Glutamatergic neuron (in vitro differentiated cells): ENCODE measurements around the gene MBD2. TPM values are rescaled to one million over a fixed set of nuclear protein-coding genes. Genes with fewer than 3 reads are reported as not detected.

Experiments
- DNase-seq: peaks from one replicate; pipeline ENCODE4 v3.0.0; 2022
- H3K27ac Mint-ChIP-seq: one replicate; pipeline ENCODE4 v1.8.0; 2020; ENCODE audit warnings: mild to moderate bottlenecking, mixed read lengths, inconsistent platforms; ENCODE audit not compliant: unreplicated experiment
- H3K27me3 Mint-ChIP-seq: one replicate; pipeline ENCODE4 v1.8.0; 2020; ENCODE audit warnings: mild to moderate bottlenecking, moderate library complexity, mixed read lengths, inconsistent platforms; ENCODE audit not compliant: unreplicated experiment
- H3K36me3 Mint-ChIP-seq: one replicate; pipeline ENCODE4 v1.8.0; 2020; ENCODE audit warnings: mild to moderate bottlenecking, mixed read lengths, inconsistent platforms; ENCODE audit not compliant: unreplicated experiment
- H3K4me1 Mint-ChIP-seq: one replicate; pipeline ENCODE4 v1.8.0; 2020; ENCODE audit warnings: mild to moderate bottlenecking, low read depth, mixed read lengths, inconsistent platforms; ENCODE audit not compliant: unreplicated experiment
- H3K4me3 Mint-ChIP-seq: one replicate; pipeline ENCODE4 v1.8.0; 2020; ENCODE audit warnings: mild to moderate bottlenecking, mixed read lengths, inconsistent platforms; ENCODE audit not compliant: unreplicated experiment
- H3K9me3 Mint-ChIP-seq: one replicate; pipeline ENCODE4 v1.8.0; 2020; ENCODE audit warnings: mild to moderate bottlenecking, moderate library complexity, mixed read lengths, inconsistent platforms; ENCODE audit not compliant: unreplicated experiment
- CTCF ChIP-seq: fragments of 200-600 bp; sonication (generic); IDR thresholded peaks from one replicate; pipeline ENCODE4 v1.5.0; 2021; ENCODE audit not compliant: partially characterized antibody, unreplicated experiment
- total RNA-seq: library from RNA; stranded (reverse); fragmentation: NEBNext Ultra II Directional; extraction: Animal tissue kit (Norgen Biotek cat#: 25700); gene quantifications from one replicate; pipeline ENCODE4 v1.2.1, GENCODE V29; 2021; ENCODE audit not compliant: unreplicated experiment

MBD2 gene
- total RNA-seq, 1 donor from 2014 or later = 30.6 TPM

- TF ChIP-seq CTCF = peak; percentile 83
- H3K9me3 Mint-ChIP-seq = no peaks in the 10 kb centered on the region
- no peaks in the 10 kb centered on the region for H3K27me3 Mint-ChIP-seq
- no peak overlapping the region for H3K4me3 Mint-ChIP-seq
- peaks cover 28% of the 10 kb centered on the region for H3K4me1 Mint-ChIP-seq
- DNase-seq = no peak
- H3K36me3 Mint-ChIP-seq = no peaks in the 10 kb centered on the region
- H3K27ac Mint-ChIP-seq = no peak overlapping the region
Observed at GRCh38 chr18:54119524-54120019, 104.9 kb downstream of the MBD2 start.

- TF ChIP-seq CTCF = no peak
- H3K9me3 Mint-ChIP-seq = no peaks in the 10 kb centered on the region
- no peaks in the 10 kb centered on the region for H3K36me3 Mint-ChIP-seq
- DNase-seq = no peak
- peaks cover 40% of the 10 kb centered on the region for H3K4me1 Mint-ChIP-seq
- no peak overlapping the region for H3K27ac Mint-ChIP-seq
- no peaks in the 10 kb centered on the region for H3K27me3 Mint-ChIP-seq
- no peak overlapping the region for H3K4me3 Mint-ChIP-seq
Observed at GRCh38 chr18:54117853-54118773, 106.4 kb downstream of the MBD2 start.

- no peaks in the 10 kb centered on the region for H3K9me3 Mint-ChIP-seq
- no peak for TF ChIP-seq CTCF
- H3K4me1 Mint-ChIP-seq = peaks cover 40% of the 10 kb centered on the region
- no peak overlapping the region for H3K27ac Mint-ChIP-seq
- no peak for DNase-seq
- H3K4me3 Mint-ChIP-seq = no peak overlapping the region
- H3K27me3 Mint-ChIP-seq = no peaks in the 10 kb centered on the region
- no peaks in the 10 kb centered on the region for H3K36me3 Mint-ChIP-seq
Observed at GRCh38 chr18:54116541-54117257, 107.8 kb downstream of the MBD2 start.

- no peak overlapping the region for H3K4me3 Mint-ChIP-seq
- TF ChIP-seq CTCF = no peak
- no peak overlapping the region for H3K27ac Mint-ChIP-seq
- no peaks in the 10 kb centered on the region for H3K27me3 Mint-ChIP-seq
- H3K4me1 Mint-ChIP-seq = peaks cover 40% of the 10 kb centered on the region
- H3K9me3 Mint-ChIP-seq = no peaks in the 10 kb centered on the region
- no peaks in the 10 kb centered on the region for H3K36me3 Mint-ChIP-seq
- no peak for DNase-seq
Observed at GRCh38 chr18:54112356-54112755, 112.1 kb downstream of the MBD2 start.
